ENCODE results near the gene MPC1. TPM values are rescaled to one million over a fixed set of nuclear protein-coding genes. Genes with fewer than 3 reads are reported as not detected.
A peak's percentile ranks its signal among the peaks of the same experiment; 100 is the strongest.

The MPC1 gene
- total RNA-seq, 3 donors from 2014 or later (not counting 1 experiment from before 2014, with no cell fraction given) = 26.3 to 31.1 (median 30.4) TPM

- Histone ChIP-seq H3K27me3 (ENCODE audit: control insufficient read depth, insufficient read depth, low read length) (no peaks in the 10 kb centered on the region), H3K4me3 (ENCODE audit: low read length) (no peak overlapping the region), H3K9me3 (ENCODE audit: control insufficient read depth, insufficient read depth, low read length) (peaks cover 3% of the 10 kb centered on the region), H3K4me1 (ENCODE audit: control insufficient read depth, insufficient read depth, low read length) (peaks cover 80% of the 10 kb centered on the region), H3K27ac (ENCODE audit: low read length) (no peak overlapping the region), H3K36me3 (ENCODE audit: control insufficient read depth, insufficient read depth, low read length) (no peaks in the 10 kb centered on the region)
- H3K9me3 Mint-ChIP-seq = peaks cover 3 to 12% of the 10 kb centered on the region in 2 donors
- 27% methylated on average over 5 of the region's 6 CpGs for WGBS (ENCODE audit: insufficient coverage)
- DNase-seq (peak; percentile 44 to 90), ATAC-seq (peak; percentile 82 to 86 (median 83))
- no peak for TF ChIP-seq CTCF (IDR thresholded peaks at IDR 0.05)
- H3K36me3 Mint-ChIP-seq = no peaks in the 10 kb centered on the region
- H3K4me3 Mint-ChIP-seq = peak overlapping the region; percentile 74
- peaks cover 0 to 11% of the 10 kb centered on the region in 2 donors for H3K27me3 Mint-ChIP-seq (ENCODE audit: low read depth in 2 of 2)
- intact Hi-C loops (cut with micrococcal nuclease) = loop anchor here (1.0 kb wide), 1 partner anchor 210 kb away; the partner anchor contains the start of gene RPS6KA2
- peak overlapping the region; percentile 79 to 83 for H3K27ac Mint-ChIP-seq
- H3K4me1 Mint-ChIP-seq = peaks cover 57 to 59% of the 10 kb centered on the region in 2 donors
These were observed 34.5 kb upstream of the MPC1 start for GRCh38 chr6:166417285-166417691.

GRCh38 chr6:166415833-166416347 is 33.1 kb upstream of the MPC1 start:
- intact Hi-C loops (cut with micrococcal nuclease) = no loop called here
- 60% methylated on average over 5 of the region's 5 CpGs for WGBS (ENCODE audit: insufficient coverage)
- peak overlapping the region; percentile 15 for H3K27ac ChIP-seq (ENCODE audit: low read length)
- H3K9me3 ChIP-seq (ENCODE audit: control insufficient read depth, insufficient read depth, low read length) = peaks cover 3% of the 10 kb centered on the region
- H3K9me3 Mint-ChIP-seq = peaks cover 3 to 12% of the 10 kb centered on the region in 2 donors
- H3K27me3 Mint-ChIP-seq (ENCODE audit: low read depth in 2 of 2) = peaks cover 0 to 13% of the 10 kb centered on the region in 2 donors
- H3K4me3 Mint-ChIP-seq = peak overlapping the region; percentile 74
- DNase-seq = no peak
- no peak overlapping the region for H3K4me3 ChIP-seq (ENCODE audit: low read length)
- TF ChIP-seq CTCF (IDR thresholded peaks at IDR 0.05) = no peak
- H3K36me3 Mint-ChIP-seq = no peaks in the 10 kb centered on the region
- no peaks in the 10 kb centered on the region for H3K36me3 ChIP-seq (ENCODE audit: control insufficient read depth, insufficient read depth, low read length)
- H3K27me3 ChIP-seq (ENCODE audit: control insufficient read depth, insufficient read depth, low read length) = no peaks in the 10 kb centered on the region
- H3K4me1 ChIP-seq (ENCODE audit: control insufficient read depth, insufficient read depth, low read length) = peaks cover 90% of the 10 kb centered on the region
- no peak for ATAC-seq
- H3K27ac Mint-ChIP-seq = peak overlapping the region; percentile 79 to 83
- H3K4me1 Mint-ChIP-seq = peaks cover 70 to 73% of the 10 kb centered on the region in 2 donors

- DNase-seq (peak in 1 of 2 donors; percentile 69), ATAC-seq (peak in 1 of 3 donors; percentile 50)
- H3K9me3 Mint-ChIP-seq = peaks cover 3 to 12% of the 10 kb centered on the region in 2 donors
- H3K4me3 Mint-ChIP-seq = peak overlapping the region; percentile 74
- Histone ChIP-seq H3K36me3 (ENCODE audit: control insufficient read depth, insufficient read depth, low read length) (no peaks in the 10 kb centered on the region), H3K27ac (ENCODE audit: low read length) (peak overlapping the region; percentile 15), H3K4me3 (ENCODE audit: low read length) (no peak overlapping the region), H3K27me3 (ENCODE audit: control insufficient read depth, insufficient read depth, low read length) (no peaks in the 10 kb centered on the region), H3K4me1 (ENCODE audit: control insufficient read depth, insufficient read depth, low read length) (peaks cover 93% of the 10 kb centered on the region), H3K9me3 (ENCODE audit: control insufficient read depth, insufficient read depth, low read length) (peaks cover 3% of the 10 kb centered on the region)
- H3K27me3 Mint-ChIP-seq (ENCODE audit: low read depth in 2 of 2) = peaks cover 4 to 12% of the 10 kb centered on the region in 2 donors
- H3K36me3 Mint-ChIP-seq = no peaks in the 10 kb centered on the region
- 18% methylated on average over 5 of the region's 5 CpGs for WGBS (ENCODE audit: insufficient coverage)
- H3K27ac Mint-ChIP-seq = peak overlapping the region; percentile 79 to 83
- no peak for TF ChIP-seq CTCF (IDR thresholded peaks at IDR 0.05)
- intact Hi-C loops (cut with micrococcal nuclease) = no loop called here
- H3K4me1 Mint-ChIP-seq = peaks cover 68 to 77% of the 10 kb centered on the region in 2 donors
These were observed 32.6 kb upstream of the MPC1 start for GRCh38 chr6:166415306-166415705.

Data from natural killer cell (primary cell).